Activated naive CD4-positive, alpha-beta T cell treated with anti-CD3 and anti-CD28 coated beads, Interleukin-2, amount 50 U/mL, for 16 hours (primary cell): ENCODE measurements around the gene RAD21L1.
"Not testable (repeated sequence)": the region's sequence is repeated elsewhere in the genome, so short reads cannot be mapped to it uniquely, and the experiment has no call there.

Experiments used
- DNase-seq: peaks from one replicate; pipeline ENCODE4 v3.0.0-alpha.2; 2020

The RAD21L1 gene

GRCh38 chr20:1199964-1200363 lies 25.9 kb upstream of the RAD21L1 start:
- DNase-seq = no peak

DNA sequence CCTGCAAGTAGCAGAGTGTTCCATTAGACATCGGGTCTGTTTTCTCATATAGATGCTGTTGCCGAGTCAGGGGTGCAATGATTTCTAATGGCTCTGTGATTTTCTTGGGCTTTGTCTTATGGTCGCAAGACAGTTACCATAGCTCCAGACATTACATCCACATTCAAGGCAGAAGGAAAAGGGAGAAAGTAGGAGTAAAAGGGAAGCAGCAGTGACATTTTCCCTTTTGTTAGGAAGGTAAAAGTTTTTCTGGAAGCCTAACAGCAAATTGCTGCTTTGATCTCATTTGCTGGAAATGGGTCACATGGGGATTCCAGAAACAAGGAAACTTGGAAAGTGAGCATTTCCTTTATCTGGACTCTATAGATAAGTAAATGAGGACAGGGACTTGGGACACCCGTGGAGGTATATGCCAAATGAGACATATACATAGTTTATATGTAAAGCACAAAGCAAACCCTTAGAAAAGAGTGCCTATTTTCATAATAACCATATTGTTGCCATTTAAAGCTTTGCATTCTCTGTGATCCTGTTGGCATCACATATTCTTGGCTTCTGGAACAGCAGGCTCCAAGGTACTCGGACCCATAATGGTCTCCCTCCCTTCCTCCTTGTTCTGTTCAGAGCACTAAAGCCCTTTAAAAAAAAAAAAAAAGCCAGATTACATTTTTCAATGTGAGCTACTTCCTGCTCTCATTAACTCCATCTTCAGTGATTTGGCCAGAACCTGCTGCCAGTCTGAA lies 22.9 kb upstream of the RAD21L1 start, which contains the start of gene C20orf202:
Gene C20orf202 (plus strand): TSS at position 693 of the 743 bp plus-strand sequence. CDS start 132 bp downstream, outside the sequence.
- no peak for DNase-seq

GRCh38 chr20:1203630-1204029 lies 22.2 kb upstream of the RAD21L1 start:
- DNase-seq = no peak

DNA sequence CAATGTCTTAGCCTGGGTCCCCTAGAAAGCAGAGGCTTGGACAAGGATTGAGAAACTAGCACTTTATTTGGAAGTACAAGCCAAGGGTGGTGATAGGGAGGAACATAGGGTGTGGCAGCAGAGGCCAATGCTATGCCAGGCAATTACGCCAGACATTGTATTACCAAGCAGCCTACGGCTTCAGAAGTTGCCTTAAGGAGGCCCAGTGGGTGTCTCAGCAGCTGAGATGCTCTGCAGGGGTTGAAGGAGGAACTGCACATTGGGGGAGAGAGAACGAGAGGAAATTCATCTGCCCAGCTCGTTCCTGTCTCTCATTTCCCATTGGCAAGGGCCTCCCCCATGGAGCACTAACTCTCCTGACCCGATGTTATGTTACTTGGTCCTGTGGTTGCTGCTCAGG lies 21.7 kb upstream of the RAD21L1 start:
- DNase-seq = no peak

GRCh38 chr20:1204576-1204975 lies 21.3 kb upstream of the RAD21L1 start:
- no peak for DNase-seq

- no peak for DNase-seq
Measured at GRCh38 chr20:1205802-1206201, 20.0 kb upstream of the RAD21L1 start.

DNA sequence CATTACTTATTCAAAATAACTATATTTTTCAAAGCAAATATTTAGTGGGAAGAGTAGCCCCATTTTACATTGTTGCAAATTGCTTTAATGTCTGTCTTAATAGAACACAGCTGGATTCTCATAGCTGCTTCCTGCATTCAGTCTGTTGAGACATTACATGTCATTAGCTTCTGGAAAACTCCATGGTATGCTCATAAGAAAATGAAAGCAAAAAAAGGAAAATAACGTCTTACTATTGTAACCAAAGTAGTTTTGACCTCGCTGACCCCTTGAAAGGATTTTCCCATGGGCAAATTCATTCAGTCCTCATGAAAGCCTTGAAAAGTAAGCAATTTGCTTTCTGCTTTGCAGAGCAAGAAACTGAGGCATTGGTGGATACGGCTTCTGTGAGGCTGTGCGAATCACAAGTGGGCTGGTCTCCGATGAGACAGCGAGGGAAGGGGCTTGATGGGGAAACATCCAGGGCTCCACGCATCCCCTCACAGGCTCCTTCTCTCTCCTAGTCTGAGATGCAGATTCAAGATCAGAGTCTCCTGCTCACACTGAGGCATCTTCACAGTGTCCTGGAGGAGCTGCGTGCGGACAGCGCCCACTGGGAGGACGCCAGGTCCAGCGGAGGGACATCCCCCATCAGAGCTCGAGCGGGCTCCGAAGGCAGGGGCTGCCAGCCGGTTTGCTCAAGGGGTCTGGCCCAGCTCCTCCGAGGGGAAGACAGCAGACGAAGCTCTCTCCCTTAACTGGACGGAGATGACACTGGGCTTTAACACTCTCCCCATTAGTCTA lies 19.3 kb upstream of the RAD21L1 start:
- DNase-seq = no peak

DNA sequence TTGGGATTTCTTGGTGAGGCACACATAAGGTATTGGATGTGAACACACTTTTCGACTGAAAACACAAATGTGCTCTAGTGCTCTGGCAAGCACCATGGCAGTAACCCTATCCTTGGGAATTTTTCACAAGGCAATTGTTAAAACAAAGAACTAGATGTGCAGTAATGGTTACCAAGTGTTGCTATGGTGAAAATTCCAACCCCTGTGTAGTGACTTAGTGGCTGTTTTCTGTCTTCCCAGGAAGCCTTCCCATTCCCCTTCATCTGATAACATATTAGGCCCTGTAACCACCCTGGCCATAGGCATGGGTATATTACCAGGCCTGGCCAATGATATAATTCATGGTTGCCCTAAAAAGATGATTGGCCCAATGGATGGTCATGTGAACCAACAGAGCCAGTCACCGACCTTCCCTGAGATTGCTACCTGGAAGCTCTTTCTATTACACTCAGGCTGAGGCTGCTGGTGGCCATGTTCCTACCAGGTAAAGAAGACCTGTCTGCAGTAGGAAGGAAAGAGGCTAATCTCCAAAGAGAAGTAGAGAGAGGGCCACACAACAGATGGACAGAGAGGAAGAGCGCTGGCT lies 18.5 kb upstream of the RAD21L1 start:
- no peak for DNase-seq

- DNase-seq = no peak
Measured at GRCh38 chr20:1209447-1210387, 16.1 kb upstream of the RAD21L1 start.

DNA sequence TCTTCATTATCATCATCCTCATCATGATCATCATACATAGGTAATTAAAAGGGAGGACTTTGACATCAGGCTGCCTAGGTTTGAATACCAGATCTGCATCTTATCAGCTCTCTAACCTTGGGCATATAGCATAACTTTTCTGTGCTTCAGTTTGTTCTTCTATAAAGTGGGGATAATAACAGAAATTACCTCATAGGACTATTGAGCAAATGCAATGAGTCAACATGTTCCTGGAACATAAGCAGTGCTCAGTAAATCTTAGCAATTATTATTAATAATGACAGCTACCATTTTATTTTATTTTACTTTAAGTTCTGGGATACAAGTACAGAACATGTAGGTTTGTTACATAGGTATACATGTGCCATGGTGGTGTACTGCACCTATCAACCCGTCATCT lies 15.3 kb upstream of the RAD21L1 start:
- DNase-seq = no peak

- DNase-seq = no peak
Measured at GRCh38 chr20:1212023-1212422, 13.8 kb upstream of the RAD21L1 start.

DNA sequence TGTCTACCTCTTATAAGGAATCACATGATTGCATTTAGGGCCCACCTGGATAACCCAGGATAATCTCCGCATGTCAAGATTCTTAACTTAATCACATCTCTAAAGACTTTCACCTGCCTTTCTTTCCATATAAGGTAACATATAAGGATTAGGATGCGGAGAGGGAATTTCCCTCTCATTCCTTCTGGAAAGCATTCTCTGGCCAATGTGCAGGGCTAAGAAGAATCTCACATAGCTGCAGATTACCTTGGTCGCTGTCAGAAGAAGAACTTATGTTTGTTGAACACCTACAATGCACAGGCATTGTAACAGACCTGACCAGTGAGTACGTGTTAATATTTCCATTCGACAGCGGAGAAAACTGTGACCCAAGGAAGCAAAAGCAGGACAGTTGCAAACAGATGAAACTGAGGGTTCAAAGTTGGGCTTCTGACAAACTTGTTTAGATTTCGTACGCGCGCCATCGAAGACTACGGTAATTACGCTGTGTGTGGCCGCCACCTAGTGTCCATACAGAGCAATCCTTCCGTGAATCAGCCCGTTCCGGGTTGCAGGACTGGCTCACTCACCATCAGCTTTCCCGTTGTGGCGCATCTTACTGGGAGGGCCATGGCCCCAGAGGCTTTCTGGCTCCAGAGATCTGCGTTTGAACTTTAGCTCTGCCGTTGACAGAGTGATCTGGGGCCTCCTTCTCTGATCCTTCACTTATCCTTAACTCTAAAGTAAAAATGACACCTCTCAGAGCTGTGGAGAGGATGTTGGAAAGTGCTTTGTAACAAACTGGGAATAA lies 13.0 kb upstream of the RAD21L1 start:
- peak; percentile 69 for DNase-seq

GRCh38 chr20:1214838-1215261 lies 11.0 kb upstream of the RAD21L1 start:
- DNase-seq = no peak

- DNase-seq = peak; percentile 70
Measured at GRCh38 chr20:1215386-1216170, 10.3 kb upstream of the RAD21L1 start.

- not testable (repeated sequence) for DNase-seq
Measured at GRCh38 chr20:1216527-1217427, 9.1 kb upstream of the RAD21L1 start.

GRCh38 chr20:1222750-1223149 lies 3.1 kb upstream of the RAD21L1 start:
- not testable (repeated sequence) for DNase-seq

DNA sequence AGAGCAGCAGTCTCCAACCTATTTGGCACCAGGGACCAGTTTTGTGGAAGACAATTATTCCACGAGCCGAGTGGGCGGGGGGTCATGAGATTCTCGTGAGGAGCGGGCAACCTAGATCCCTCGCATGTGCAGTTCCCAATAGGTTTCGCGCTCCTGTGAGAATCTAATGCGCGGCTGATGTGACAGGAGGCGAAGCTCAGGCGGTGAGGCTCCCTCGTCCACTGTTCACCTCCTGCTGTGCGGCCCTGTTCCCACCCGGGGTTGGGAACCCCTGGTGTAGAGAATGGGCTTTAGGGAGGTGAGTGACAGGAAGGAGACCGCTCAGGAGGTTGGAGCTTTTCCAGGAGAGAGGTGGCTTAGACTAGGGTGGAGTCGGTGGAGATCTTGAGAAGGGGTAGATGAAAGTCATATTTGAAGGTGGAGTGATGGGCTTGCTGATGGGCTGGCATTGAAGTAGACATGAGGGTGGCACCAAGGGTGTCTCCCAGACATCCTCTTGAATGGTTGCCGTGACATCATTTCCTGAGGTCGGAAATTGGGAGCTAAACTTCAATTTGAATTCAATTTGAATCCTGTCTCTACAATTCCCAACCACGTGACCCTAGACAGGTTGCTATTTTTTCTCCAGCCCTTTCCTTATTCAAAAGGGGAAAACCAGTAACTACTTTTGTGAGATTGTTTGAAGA lies 1.5 kb upstream of the RAD21L1 start:
- DNase-seq = no peak

DNA sequence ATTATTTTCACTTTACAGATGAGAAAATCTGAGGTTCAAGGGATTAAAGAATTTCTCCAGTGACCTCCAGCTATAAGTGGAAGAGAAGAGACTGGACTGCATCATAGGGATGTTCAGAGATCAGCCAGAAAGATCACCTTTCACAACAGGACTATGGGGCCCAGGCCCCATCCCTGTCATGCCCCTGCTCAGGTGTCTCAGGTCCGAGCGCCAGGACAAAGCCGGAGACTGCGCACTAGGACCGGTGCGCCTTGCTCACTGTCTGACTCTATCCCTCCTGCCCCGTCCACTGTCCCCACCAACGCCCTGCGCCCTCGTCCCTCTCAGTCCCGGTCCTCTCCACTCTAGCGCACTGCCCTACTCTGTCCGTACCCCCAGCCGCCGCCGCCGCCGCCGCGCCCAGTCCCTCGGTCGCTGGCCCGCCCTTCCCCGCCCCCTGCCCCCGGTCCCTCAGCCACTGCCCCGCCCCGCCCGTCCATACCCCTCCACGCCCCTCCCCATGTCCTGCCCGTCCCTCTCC lies 521 bp upstream of the RAD21L1 start:
- no peak for DNase-seq

GRCh38 chr20:1229541-1229940 lies 3.7 kb downstream of the RAD21L1 start:
- DNase-seq = no peak
